SH-SY5Y (cell line): ENCODE results near the gene RNF8.

Experiments
- GATA2 ChIP-seq: IDR thresholded peaks from 2 replicates; pipeline ENCODE4 v1.6.1; 2011; ENCODE audit warnings: mild to moderate bottlenecking, low read depth, low read length
- GATA3 ChIP-seq: IDR thresholded peaks from 2 replicates; pipeline ENCODE4 v1.6.1; 2011; ENCODE audit warnings: low read depth, mild to moderate bottlenecking, low read length, moderate library complexity

The RNF8 gene, protein sequence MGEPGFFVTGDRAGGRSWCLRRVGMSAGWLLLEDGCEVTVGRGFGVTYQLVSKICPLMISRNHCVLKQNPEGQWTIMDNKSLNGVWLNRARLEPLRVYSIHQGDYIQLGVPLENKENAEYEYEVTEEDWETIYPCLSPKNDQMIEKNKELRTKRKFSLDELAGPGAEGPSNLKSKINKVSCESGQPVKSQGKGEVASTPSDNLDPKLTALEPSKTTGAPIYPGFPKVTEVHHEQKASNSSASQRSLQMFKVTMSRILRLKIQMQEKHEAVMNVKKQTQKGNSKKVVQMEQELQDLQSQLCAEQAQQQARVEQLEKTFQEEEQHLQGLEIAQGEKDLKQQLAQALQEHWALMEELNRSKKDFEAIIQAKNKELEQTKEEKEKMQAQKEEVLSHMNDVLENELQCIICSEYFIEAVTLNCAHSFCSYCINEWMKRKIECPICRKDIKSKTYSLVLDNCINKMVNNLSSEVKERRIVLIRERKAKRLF

DNA sequence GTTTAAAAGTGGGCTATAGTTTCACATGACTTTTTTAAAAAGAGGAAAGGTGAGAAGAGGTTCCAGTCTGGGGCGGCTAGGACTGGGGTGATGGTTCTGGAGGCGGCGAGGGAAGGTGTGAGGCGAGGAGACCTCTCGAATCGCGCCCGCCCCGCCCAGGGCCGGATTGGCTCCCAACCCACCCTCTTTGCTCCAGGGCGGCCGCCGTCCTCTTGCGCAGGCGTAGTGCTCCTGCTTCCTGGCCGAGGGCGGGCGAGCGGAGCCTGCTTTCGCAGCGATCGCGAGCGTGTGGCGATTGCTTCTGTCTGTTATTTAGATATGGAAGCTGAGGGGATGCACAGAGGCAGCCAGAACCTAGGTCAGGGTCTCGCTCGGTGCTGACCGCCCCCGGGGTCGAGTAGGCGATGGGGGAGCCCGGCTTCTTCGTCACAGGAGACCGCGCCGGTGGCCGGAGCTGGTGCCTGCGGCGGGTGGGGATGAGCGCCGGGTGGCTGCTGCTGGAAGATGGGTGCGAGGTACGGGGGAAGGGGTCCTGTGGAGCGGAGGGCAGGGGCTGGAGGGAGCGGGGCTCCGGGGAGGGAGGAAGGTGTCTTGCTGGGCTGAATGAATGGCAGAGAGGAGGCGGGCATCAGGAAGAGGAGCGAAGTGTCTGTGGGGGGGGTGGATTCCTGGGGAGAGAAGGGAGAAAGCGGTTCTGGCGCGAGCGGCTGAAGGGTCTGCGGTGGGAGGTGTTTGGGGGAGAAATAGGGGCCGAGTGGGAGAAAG is at the start of gene RNF8:
Gene RNF8, plus strand, starts transcription at position 223 of the 765 bp plus-strand sequence. Its CDS starts 182 bp downstream, at position 405.
- TF ChIP-seq GATA2 (no peak), GATA3 (no peak)

GRCh38 chr6:37304766-37305165 is 49.0 kb upstream of the RNF8 start:
- TF ChIP-seq GATA2 (no peak), GATA3 (no peak)

- no peak for TF ChIP-seq GATA3
- TF ChIP-seq GATA2, result no peak
These were observed 47.9 kb upstream of the RNF8 start for GRCh38 chr6:37305841-37306425.

DNA sequence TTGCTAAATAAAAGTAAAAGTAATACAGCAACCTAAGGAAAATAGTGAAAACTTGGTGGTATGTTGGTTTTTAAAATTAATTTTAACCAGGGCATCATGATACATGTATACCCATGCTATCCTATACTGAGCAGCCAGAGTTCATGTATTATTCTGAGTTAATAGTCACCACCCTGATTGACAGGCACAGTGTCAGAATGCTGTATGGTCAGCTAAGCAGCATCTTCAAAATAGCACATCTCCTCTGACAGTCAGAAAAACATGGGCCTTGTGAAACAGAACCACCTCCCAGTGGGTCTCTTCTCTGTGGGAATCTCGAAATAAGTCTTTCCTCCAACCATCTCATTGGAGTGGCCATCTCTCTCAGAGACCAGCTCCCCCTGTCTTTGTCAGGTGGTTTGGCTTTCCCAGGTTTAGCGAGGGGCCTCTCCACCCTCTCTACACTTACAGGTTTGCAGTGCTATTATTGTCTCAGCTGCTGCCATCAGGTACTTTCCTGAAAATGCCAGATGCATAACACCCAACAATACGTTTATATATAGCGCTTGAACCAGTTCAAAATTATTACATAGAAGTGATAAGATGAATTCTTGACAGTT is 47.1 kb upstream of the RNF8 start:
- TF ChIP-seq GATA2 (no peak), GATA3 (no peak)

- TF ChIP-seq GATA3, result no peak
- no peak for TF ChIP-seq GATA2
These were observed 45.5 kb upstream of the RNF8 start for GRCh38 chr6:37308069-37308815.

DNA sequence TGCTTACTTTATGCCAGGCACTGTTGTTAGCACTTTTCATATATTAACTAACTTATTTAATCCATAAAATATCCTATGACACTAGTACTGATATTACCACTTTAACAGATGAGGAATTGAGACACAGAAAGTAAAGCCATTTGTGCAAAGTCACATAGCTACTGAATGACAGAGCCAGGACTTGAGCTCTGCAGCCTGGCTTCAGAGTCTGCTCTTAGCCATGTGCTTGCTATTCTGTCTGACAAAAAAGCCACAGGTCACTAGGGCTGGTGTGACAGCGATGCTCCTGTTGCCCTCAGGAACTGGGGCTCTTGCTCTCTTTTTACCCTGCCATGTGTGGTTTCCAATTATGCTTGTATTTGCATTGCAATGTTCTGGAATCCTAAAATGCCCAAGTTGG is 44.7 kb upstream of the RNF8 start:
- TF ChIP-seq GATA2 (no peak), GATA3 (no peak)

- TF ChIP-seq GATA3 (no peak), GATA2 (no peak)
These were observed 44.1 kb upstream of the RNF8 start for GRCh38 chr6:37309692-37310091.

- TF ChIP-seq GATA2 (no peak), GATA3 (no peak)
These were observed 42.8 kb upstream of the RNF8 start for GRCh38 chr6:37310966-37311365.

- TF ChIP-seq GATA2 (no peak), GATA3 (no peak)
These were observed 41.9 kb upstream of the RNF8 start for GRCh38 chr6:37311741-37312473.

DNA sequence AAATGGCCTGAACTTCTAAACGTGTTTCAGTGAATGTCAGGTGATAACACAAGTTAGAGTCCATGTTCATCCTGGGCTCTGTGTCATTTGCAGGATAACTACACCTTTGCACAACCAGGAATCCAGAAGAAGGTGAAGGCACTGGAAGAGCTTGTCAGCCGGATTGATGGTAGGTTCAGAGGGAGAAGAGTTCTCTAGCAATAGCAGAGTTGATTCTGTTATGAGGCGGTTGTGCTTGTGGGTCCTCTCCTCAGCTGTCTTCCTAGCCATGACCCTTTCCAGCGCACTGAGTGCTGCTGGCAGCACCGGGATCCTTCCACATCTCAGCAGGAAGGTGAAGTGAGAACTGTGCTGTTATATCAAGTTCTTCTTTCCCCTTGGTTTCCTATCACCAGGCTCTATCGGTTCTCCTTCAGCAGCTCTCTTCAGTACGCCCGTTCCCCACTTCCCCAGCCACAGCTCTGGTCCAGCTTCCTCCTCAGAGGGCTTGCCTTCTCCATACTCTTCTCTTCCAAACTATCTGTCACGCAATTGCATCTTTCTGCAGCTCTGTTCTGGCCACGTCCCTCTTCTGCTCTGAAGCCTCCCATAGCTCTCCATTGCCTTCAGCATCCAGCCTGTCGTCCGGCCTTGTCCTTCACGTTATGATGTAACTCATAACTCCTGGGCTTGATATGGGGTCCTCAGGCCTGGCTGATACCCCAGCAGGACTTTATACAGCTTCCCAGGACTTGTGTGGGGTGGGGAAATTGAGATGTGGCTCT is 39.9 kb upstream of the RNF8 start:
- TF ChIP-seq GATA2, result no peak
- no peak for TF ChIP-seq GATA3

DNA sequence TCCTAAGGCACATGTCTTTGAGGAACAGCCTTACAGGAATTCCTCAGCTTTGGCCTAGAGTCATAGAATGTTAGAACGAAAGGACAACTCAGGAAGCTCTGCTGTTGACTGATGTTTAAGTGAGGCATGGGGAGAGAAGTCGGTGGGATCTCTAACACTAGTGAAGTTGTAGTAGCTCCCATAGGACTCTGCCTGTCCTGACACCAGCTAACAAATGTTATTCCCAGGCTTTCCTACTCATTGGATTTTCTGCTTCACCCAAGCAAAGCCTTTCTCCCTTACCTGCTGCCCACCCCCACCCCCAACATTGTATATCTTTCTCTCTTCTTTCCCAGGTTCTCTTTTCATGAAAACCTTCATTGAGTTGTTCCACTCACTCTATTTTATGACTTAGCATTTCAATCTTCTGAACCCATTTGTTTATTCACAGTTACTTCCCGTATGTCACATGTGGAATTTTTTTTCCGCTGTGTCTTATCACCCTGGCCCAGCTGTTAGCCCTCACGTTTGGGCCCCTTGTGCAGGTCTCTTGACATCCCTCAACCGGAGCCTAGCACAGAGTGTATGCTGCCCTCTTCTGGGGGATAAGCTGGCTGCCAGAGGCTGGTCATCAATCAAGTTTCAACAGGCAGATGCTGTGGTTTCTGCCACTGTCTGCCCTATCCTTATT is 39.2 kb upstream of the RNF8 start:
- no peak for TF ChIP-seq GATA2
- no peak for TF ChIP-seq GATA3

- TF ChIP-seq GATA2, result no peak
- no peak for TF ChIP-seq GATA3
These were observed 38.6 kb upstream of the RNF8 start for GRCh38 chr6:37315157-37315515.
